Forelimb muscle (tissue), 1 donor: ENCODE results near the gene EHBP1L1. TPM values are rescaled to one million over a fixed set of nuclear protein-coding genes. Genes with fewer than 3 reads are reported as not detected.
A peak's percentile ranks its signal among the peaks of the same experiment; 100 is the strongest.
"Not testable (repeated sequence)": the region's sequence is repeated elsewhere in the genome, so short reads cannot be mapped to it uniquely, and the experiment has no call there.

ENCODE experiments used
- DNase-seq: peaks from one replicate; pipeline ENCODE4 v3.0.0-alpha.2; 2013; ENCODE audit warnings: low read depth
- polyA plus RNA-seq: library from polyadenylated mRNA; unstranded; fragments of 120-200 nt; gene quantifications from one replicate; pipeline ENCODE4 v1.2.1, GENCODE V29; 2013; ENCODE audit not compliant: insufficient read length

EHBP1L1 gene
- polyA plus RNA-seq, 1 donor = 355 TPM

DNA sequence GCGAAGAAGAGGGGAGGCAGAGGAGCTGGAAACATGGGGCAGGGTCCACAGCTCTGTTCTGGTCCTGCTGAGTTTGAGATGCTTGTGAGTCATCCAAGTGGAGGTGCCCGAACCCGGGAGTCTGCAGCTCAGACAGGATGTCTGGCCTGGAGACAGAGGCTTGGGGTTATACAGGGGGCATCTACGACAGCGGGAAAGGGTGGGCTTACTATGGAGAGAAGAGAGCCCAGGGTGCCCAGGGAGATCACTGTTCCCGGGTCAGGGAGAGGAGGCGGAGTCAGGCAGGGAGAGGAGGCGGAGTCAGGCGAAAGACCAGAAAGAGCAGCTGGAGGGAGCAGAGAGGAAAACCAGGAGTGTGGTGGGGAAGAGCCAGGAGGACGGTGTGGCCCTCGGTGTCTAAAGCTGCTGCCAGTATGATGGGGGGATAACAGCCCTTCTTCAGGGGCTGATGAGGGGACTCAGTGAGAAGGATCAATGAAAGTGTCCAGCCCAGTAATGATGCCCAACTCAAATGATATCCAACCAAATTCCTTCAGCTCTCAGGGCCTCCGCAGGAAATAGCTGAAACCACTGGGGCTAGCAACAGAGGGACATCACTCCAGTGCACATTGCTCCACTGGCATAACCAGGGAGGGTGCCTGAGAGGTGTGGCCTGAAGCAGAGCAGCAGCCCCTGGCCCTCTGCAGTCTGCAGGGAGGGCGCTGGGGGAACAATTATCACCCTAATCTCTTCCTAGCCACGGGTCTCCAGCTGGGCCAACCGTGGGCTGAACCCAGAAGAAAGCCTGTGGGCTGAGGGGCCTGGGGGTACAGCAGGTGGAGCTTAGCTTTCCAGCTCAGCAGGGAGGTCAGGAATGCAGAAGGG lies 15.1 kb upstream of the EHBP1L1 start:
- DNase-seq = no peak

DNA sequence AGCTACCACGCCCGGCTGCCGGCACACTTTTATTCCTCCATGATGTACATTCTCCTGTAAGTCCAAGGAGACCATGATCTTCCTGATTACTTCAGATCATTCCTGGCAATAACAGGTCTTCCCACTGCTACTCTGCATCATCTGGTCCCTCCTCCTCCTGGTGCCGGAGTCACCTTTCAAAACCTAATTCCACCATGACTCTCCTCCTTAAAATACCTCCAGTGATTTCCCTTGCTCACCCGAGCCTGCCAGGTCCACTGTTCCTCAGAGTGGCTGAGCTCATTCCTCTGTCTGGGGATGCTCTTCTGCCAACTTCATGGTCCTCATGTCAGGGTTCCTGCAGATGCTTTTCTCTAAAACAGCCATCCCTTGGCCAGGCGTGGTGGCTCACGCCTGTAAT lies 13.8 kb upstream of the EHBP1L1 start:
- DNase-seq = no peak

DNA sequence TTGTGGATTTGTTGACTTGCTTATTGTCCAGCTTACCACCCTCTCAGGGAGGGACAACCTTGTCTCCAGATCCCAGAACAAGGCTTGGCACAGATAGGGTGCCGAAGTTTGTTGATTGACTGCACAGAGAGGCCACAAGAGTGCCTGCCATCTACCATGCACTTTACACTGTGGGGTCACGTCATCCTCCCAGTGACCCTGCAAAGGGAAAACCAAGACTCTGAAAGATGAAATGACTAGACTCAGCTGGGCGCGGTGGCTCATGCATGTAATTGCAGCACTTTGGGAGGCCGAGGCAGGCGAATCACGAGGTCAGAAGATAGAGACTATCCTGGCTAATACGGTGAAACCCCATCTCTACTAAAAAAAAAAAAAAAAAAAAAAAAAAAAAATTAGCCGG lies 13.1 kb upstream of the EHBP1L1 start:
- DNase-seq = no peak

DNA sequence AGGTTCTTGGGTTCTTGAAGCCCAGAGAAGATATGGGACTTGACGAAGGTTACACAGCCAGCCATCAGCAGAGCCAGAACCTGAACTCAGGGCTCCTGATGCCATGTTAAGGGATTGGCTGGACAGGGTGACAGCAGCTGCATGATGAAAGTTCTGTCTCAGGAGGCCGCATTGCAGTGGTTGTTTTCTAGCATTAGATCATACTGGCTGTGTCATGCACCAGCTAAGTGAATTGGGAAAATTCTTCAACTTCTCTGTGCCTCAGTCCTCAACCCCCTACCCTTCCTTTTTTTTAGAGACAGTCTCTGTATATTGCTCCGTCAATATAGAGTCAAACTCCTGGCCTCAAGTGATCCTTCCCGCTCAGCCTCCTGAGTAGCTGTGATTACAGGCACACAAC lies 12.3 kb upstream of the EHBP1L1 start:
- no peak for DNase-seq

DNA sequence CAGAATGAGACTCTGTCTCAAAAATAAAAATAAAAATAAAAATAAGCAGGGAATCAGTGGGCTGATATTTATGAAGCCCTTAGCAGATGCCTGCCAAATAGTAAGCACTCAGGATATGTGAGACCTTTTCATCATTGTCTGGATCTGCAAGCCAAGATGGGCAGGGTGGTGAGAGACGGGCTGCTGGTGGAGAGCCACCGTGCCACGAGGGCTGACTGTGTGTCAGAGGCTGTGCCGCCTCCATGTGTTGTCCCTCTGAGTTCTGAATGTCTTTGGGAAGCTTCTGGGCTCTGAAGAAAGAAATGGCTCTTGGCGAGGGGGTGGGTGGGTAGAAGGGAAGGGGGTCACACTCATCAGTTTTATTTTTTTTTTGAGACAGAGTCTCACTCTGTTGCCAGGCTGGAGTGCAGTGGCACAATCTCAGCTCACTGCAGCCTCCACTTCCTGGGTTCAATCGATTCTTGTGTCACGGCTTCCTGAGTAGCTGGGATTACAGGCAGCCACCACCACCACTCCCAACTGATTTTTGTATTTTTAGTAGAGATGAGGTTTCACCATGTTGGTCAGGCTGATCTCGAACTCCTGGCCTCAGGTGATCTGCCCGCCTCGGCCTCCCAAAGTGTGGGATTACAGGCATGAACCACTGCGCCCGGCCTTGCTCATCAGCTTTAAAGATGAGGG lies 10.8 kb upstream of the EHBP1L1 start:
- not testable (repeated sequence) for DNase-seq

DNA sequence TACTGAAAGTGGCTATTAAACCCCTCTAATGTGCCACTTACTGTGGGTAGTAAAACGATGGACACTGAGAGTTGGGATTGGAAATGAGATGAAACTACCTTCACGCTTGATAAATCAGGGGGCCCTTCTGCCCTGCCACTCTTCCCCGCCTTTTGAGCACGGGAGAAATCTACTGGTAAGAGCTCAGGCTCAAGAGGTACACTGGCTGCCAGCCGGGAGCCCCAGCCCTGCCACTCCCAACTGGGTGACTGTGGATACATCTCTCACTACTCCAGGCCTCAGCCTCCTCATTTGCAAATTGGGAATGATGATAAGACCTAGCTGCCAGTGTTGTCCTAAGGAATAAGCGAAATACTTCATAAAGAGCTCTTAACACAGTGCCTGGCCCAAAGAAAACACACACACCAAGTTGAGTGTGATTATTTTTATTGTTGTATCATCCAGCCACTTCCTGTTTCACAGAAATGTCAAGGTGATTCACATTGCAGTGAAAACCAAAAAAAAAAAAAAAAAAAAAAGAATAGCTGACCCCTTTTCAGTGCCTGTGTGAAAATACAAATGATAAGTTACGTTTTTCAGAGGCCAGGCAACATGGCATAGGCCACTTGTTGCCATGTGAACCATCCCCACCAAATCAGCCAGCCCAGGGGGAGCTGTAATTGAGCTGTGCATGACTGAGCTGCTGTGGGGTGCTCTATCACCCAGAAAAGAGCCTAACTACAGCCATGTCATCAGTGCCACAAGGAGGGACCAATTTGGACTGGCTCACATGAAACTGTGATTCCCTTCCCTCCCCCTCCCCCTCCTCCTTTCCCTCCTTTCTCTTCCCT lies 10.0 kb upstream of the EHBP1L1 start:
- DNase-seq = no peak

DNA sequence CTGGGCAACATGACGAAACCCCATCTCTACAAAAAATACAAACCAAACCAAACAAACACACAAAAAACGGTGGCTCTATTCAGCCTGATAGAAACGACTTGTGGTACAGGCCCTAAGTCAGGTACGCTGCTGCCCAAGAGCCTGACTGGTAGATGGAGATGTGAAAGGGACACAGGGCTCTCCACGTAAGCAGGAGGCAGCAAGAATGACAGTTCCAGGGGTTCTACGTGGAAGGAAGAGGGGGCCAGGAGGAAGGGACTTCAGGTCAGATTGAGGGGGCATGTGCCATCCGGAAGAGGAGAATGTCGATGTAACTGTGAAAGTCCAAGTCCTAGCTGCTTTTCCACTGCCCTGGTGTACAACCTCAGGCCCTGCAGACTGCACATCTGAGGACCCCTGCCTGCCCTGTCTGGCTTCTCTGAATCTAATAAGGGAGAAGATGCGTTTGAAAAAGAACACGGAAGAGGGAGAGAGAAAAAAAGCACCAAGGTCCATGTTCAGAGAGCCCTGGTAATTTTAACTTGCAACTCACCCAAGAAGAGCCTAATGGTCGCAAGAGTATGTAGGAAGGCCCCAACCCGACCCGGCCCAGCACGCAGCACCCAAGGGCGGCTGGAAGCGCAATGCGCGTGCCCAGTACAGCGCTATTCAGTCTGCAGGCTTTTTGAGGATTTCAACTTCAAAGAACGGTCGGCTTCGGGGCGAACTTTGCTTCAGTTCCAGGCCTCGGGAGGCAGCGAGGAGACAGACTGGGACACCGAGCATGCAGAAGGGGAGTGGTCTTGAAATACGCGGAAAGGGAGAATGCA lies 6.5 kb upstream of the EHBP1L1 start:
- no peak for DNase-seq

DNA sequence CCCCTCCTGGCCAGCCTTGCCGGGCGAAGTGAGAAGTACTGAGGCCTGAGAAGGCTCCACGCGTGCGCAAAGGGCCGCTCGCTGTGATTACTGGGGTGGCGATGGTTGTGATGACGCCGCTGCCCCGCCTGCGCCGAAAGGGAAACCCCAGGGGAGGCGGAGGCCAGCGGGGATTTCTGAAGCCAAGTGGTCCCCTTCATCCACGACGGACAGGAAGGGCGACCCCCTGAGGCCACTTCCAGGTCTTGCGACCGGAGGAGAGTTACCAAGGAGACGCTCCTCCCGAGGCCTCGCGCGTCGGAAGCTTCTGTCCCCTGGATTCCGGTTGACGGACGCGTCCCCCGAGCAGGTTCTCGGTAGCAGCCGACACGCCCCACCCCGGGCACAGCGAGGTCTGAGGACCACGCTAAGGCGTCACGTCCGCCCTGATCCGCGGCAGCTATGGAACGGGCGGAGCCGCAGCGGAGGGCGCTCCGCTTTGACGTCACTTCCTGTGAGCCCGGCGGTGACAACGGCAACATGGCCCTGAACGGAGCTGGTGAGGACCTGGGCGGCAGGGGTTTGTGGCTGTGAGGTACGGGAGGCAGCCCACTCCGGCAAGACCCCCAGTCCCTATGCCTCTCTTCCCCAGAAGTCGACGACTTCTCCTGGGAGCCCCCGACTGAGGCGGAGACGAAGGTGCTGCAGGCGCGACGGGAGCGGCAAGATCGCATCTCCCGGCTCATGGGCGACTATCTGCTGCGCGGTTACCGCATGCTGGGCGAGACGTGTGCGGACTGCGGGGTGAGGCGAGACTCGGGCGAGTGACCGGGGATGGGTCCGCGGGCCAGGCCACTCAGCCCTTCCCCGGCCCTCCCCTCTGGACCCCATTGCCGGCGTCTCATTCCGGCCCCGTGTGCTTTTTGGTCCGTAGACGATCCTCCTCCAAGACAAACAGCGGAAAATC lies 5.6 kb upstream of the EHBP1L1 start, which contains the start of gene ZNRD2:
ZNRD2 (plus strand) TSS at position 505 of the 946 bp plus-strand sequence; CDS start at position 520, 15 bp downstream.
- DNase-seq = peak; percentile 94

DNA sequence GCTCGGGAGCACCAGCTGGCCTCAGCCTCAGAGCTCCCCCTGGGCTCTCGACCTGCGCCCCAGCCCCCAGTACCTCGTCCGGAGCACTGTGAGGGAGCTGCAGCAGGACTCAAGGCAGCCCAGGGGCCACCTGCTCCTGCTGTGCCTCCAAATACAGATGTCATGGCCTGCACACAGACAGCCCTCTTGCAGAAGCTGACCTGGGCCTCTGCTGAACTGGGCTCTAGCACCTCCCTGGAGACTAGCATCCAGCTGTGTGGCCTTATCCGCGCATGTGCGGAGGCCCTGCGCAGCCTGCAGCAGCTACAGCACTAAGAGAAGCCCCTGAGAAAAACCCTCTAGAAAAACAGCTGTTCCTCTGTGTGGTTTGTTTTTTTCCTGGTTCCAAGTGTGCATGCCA lies 4.4 kb upstream of the EHBP1L1 start:
- no peak for DNase-seq

DNA sequence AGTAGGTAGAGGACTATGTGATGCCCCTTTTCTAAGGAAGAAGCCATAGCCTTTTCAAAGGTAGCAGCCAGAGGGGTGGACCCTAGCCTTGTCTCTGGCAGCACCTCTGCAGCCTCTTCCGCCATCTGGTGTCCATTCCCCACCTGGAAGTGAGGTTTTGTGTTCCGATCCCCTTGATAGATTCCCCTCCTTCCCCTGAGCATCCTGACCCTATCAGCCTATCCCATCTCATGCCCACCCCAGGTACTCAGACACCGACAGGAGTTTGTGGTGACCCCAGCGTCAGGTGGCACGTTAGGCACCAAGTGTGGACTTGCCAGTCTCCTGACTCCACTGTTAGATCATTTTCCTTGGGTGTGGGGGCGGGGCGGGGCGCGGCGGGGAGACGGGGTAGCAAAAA lies 3.9 kb upstream of the EHBP1L1 start:
- DNase-seq = no peak

DNA sequence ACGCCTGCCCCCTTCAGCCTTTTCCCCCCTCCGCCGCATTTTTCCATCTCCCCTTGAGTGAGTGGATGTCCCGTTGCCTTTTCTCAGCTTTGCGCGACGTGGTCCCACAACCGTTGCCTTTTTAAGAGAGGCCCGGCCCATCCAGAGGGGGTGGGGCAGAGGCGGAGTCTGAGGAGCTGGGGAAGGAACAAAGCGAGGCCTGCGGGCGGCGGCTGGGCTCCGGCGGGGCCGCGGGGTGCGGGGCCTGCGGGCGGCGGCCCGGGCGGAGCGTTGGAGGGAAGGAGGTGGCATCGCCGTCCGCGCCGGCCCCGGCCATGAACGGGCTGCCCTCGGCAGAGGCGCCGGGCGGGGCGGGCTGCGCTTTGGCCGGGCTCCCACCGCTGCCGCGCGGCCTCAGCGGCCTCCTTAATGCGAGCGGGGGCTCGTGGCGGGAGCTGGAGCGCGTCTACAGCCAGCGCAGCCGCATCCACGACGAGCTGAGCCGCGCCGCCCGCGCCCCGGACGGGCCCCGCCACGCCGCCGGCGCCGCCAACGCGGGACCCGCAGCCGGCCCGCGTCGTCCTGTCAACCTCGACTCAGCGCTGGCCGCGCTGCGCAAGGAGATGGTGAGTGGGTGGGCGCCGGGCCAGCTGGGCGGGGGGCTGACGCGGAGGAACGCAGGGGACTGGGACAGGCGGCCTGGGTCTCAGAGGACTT lies 3.3 kb upstream of the EHBP1L1 start, which contains the start of gene FAM89B:
FAM89B (plus strand) TSS at position 183 of the 696 bp plus-strand sequence; CDS start at position 315, 132 bp downstream.
- peak; percentile 68 for DNase-seq

DNA sequence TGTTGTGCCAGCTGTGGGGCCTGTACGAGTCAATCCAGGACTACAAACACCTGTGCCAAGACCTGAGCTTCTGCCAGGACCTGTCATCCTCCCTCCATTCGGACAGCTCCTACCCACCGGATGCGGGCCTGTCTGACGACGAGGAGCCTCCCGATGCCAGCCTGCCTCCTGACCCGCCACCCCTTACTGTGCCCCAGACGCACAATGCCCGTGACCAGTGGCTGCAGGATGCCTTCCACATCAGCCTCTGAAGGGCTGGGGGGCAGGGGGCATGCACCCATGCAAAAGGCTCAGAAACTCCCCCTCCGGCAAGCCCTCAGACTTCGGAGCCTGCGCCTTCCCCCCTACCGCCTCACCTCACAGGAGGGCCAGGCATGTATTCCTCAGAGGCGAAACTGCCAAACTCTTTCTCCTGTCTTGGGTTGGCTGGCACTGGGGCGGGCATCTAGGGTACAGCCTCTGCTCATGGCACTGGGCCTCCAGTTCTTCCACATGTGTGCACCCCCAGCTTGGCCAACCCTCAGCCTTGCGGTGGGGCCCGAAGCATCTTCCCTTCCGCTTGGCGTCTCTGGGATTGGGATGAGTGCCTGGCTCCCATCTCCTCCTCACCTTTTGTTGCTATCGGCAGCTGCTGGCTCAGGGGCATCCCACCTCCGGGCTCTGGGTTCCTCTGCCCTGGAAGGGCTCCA lies 2.3 kb upstream of the EHBP1L1 start:
- no peak for DNase-seq

DNA sequence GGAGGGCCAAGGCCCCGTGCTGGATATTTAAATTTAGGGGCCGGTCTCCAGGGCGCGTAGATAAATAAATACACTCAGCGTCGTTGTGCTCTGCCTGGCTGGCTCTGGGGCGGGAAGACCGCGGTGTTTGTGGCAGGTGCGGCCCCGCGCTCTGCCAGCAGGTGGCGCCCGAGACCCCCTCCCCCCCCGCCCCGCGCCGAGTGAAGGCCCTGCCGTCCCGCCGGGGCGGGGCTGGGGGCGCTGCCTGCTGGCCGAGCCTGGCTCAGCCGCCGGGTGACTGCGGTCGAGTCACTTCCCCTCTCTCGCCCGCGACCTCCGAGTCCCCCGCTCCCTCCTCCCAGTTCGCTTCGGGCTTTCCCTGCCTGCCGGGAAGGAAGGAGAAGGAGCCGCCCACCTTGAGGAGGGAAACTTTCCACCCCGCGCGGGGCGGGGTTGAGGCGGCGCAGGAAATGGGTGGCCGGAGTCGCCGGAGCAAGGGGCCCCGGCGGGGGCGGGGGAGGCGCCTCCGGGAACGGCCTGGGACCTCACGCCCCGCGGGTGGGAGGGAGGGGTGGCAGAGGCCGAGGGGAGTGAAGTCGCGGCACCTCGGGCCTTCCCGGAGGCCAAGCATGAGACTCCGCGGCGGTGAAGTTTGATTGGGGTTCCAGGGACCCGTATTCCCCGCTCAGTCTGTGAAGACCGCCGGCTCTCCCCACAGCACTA lies 1.6 kb upstream of the EHBP1L1 start:
- DNase-seq = peak; percentile 77

DNA sequence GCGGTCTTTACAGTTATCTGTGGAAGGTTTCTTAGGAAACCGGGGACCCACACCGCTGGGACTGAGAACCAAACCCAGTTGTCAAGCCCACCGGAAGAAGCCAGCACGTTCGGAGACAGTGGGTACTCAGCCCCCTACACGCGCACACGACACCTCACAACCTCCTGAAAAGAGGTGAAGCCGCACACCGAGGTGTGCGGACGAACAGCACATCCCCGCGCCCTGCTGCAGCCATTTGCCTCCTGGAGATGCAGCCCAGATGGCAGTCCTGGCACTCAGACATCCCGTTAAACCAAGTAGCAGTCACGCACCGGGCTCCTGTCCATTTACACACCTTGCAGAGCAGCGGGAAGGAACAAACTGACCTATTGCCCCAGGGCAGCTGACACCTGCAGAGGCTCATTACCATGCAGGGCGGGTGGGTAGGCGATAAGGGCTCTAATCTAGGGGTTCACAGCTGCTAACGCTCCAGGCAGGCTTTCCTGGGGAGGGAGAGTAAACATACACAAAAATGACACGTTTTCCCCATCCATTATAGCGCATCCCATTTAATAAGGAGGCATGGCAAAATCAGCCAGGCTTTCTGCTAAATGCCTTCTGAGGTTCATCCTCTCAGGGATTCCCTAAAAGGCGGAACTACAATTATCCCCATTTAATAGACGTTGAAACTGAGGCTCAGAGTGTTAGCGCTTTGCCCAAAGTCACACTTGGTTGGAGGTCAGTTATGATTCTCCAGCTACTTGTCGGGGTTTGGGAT lies 864 bp upstream of the EHBP1L1 start:
- no peak for DNase-seq

DNA sequence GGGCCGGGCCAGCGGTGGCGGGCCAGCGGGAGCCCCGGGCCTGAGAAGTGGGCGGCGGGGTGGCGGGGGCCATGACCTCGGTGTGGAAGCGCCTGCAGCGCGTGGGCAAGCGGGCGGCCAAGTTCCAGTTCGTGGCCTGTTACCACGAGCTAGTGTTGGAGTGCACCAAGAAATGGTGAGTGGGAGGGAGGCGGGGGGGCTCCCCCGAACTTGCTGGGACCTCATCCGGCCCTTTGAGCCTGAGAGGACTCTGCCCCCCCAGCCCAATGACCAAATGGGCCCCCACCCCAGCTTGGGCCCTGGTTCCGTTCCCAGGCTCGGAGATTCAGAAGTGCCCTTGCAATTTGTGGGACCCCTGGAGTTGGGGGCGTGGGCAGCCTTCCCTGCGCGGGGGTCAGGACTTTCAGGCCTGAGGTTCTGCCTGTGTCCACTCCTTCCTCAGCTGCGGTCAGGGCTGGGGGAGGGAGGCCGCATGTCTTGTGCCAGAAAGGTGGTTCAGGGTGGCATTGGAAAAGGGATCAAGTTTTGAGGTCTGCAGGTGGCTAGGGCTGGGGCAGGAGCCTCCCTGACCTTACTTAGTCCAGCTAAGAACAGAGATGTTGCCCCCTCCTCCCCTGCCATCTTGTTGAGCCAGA lies 496 bp downstream of the EHBP1L1 start:
- no peak for DNase-seq

DNA sequence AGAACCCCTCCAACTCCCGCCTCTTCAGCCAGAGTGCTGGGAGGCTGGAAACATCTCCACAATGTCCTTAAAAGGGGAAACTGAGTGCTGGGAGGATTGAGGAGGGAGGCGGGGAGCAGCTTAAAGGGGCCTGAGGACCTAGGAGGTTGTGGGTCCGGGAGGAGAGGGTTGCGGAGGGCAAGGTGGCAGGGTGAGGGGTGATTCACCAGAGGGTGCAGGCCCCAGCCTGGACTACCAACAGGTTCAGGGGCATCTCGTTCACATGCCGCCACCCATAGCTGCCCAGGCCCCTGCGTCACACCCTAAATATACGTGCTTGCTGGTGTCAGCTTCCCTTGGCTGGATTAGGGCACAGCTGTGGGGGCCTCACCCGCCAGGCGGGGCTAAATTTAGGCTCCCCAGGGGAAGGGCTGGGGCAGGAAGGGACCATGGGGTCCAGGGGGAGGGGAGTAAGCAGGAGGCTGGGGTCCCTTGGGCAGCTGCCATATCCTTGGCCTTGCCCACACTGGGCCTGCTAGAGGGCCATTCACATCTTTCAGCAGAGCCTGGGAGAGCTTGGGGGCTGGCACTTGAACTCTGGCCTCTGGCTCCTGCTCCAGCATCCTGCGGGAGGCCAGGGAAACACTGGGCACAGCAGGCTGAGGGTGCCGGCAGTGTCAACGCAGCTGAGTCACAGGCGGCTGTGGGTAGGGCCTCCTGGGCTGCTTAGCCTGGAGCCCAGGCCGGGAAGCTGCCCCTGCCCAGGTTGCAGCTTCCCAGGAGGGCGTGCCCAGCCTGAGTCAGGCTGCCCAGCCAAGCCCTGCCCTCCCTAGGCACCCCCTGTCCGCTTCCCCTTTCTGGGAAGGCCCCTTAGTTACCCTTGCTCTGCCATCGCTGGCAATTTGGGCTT lies 1.3 kb downstream of the EHBP1L1 start:
- DNase-seq = no peak
